Left lung (tissue), 10 donors: ENCODE results near the gene EPHA2. TPM values are rescaled to one million over a fixed set of nuclear protein-coding genes. Genes with fewer than 3 reads are reported as not detected.
A peak's percentile ranks its signal among the peaks of the same experiment; 100 is the strongest.

Experiments
- ATAC-seq: fragments of 200-7000 bp; cut with Tn5 transposase; one replicate; pipeline ENCODE4 v1.9.1; 2020; ENCODE audit warnings: moderate library complexity
- DNase-seq, 4 donors: peaks; one replicate each; pipeline ENCODE4 v3.0.0-alpha.2; 2013 to 2020
- H3K27ac ChIP-seq, 2 donors: fragments of 200-600 bp; sonication (generic) in 1 of 2; one replicate each; pipeline versions ENCODE4 v1.5.0 to v1.8.0; 2020 to 2021
- H3K27me3 ChIP-seq, 2 donors: fragments of 200-600 bp; sonication (generic) in 1 of 2; one replicate each; pipeline versions ENCODE4 v1.5.0 to v1.8.0; 2020 to 2021
- H3K36me3 ChIP-seq, 2 donors: fragments of 200-600 bp; sonication (generic) in 1 of 2; one replicate each; pipeline versions ENCODE4 v1.5.0 to v1.8.0; 2020 to 2021
- H3K4me1 ChIP-seq, 2 donors: fragments of 200-600 bp; one replicate each; pipeline ENCODE4 v1.8.0; 2021
- H3K4me3 ChIP-seq, 2 donors: fragments of 200-600 bp; sonication (generic) in 1 of 2; one replicate each; pipeline versions ENCODE4 v1.5.0 to v1.8.0; 2020 to 2021; ENCODE audit warnings: mild to moderate bottlenecking in 1 of 2
- H3K9me3 ChIP-seq, 2 donors: fragments of 200-600 bp; sonication (generic) in 1 of 2; one replicate each; pipeline versions ENCODE4 v1.5.0 to v1.8.0; 2020 to 2021
- intact Hi-C, 2 donors: fragments of 100-400 bp; cut with DNase I; formaldehyde crosslinking; loops; one replicate each; pipeline versions ENCODE4 v1.11.2 to v1.14.2; 2022
- polyA plus RNA-seq, 6 donors: library from polyadenylated mRNA; unstranded; fragments of 120-200 nt; gene quantifications; one replicate each; pipeline ENCODE4 v1.2.1, GENCODE V29; 2013; ENCODE audit not compliant: insufficient read length in 6 of 6
- total RNA-seq, 2 donors: library from RNA; stranded (reverse); fragmentation: NEBNext Ultra II Directional; extraction: Animal tissue kit (Norgen Biotek cat#: 25700); gene quantifications; one replicate each; pipeline ENCODE4 v1.2.1, GENCODE V29; 2021
- TF ChIP-seq, protein P1 (sequence below), 2 donors: fragments of 200-600 bp; sonication (generic) in 1 of 2; IDR thresholded peaks; one replicate each; pipeline versions ENCODE4 v1.5.0 to v1.8.0; 2021; ENCODE audit warnings: antibody characterized with exemption in 2 of 2
- donor health status: DM: no; HTN: yes; CAD: no.
- donor health status: DM: no; HTN: no; CAD: no.

The EPHA2 gene
- total and polyA plus RNA-seq, 8 donors = 12.6 to 62.6 (median 33.9) TPM

DNA sequence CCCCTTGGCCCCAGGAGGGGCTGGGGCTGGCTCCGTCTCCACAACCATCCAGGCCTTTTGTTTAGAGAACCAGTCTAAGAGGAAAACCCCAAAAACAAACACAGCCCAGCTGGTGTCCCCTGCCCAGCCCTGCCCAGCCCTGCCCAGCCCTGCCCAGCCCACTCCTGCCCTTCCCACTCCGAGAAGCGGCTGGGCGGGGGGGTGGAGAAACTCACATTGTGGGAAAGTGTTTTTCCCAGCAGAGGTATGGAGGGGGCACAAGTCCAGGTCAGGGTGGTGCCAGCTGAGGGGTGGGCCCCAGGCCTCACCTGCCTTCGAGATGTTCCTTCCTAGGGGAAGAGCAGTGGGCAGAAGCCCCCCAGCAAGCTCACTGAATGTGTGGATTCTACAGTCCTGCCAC, 72.4 kb downstream of the EPHA2 start:
- TF ChIP-seq, protein P1, sequence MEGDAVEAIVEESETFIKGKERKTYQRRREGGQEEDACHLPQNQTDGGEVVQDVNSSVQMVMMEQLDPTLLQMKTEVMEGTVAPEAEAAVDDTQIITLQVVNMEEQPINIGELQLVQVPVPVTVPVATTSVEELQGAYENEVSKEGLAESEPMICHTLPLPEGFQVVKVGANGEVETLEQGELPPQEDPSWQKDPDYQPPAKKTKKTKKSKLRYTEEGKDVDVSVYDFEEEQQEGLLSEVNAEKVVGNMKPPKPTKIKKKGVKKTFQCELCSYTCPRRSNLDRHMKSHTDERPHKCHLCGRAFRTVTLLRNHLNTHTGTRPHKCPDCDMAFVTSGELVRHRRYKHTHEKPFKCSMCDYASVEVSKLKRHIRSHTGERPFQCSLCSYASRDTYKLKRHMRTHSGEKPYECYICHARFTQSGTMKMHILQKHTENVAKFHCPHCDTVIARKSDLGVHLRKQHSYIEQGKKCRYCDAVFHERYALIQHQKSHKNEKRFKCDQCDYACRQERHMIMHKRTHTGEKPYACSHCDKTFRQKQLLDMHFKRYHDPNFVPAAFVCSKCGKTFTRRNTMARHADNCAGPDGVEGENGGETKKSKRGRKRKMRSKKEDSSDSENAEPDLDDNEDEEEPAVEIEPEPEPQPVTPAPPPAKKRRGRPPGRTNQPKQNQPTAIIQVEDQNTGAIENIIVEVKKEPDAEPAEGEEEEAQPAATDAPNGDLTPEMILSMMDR (IDR thresholded peaks at IDR 0.05) = no peak
- peak in 1 of 4 donors; percentile 68 for DNase-seq
- peaks cover 0 to 6% of the 10 kb centered on the region in 2 donors for H3K4me1 ChIP-seq
- no peaks in the 10 kb centered on the region for H3K36me3 ChIP-seq
- H3K9me3 ChIP-seq = no peaks in the 10 kb centered on the region
- H3K4me3 ChIP-seq = no peak overlapping the region
- no peaks in the 10 kb centered on the region for H3K27me3 ChIP-seq
- intact Hi-C loops = no loop called here
- no peak overlapping the region for H3K27ac ChIP-seq
- peak; percentile 37 for ATAC-seq

DNA sequence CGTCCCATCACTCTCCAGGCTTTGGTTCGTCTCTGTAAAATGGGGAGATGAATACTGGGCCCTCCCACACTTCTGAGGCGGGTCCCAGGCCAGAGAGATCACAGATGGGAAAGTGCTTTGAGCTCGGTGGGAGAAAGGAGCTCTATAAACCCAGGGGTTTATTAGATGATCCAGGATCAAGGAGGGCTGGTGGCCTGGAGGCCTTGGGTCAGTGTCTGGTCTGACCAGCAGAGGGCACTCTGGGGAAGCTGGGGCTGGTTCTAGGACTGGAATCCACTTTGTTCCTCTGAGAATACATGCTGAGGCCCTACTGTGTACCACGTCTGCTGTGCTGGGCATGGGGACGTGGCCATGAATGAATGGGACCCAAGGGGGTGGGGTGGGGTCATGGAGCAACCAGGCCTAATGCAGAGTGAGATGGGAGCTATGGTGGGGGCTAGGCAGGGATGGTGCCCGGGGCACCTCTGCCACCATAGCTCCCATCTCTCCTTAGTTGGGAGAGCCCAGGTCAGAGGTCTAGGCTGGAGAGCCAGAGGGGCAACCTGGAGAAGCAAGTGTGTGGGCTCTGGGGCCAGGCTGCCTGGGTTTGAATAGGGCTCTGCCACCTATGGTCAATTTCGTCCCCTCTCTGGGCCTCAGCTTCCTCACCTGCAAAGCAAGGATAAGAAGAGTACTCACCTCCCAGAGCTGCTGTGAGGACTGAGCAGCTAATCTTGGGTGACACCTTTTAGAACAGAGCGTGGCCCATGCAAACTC, 73.4 kb downstream of the EPHA2 start:
- no peak overlapping the region for H3K27ac ChIP-seq
- H3K9me3 ChIP-seq = no peaks in the 10 kb centered on the region
- no peaks in the 10 kb centered on the region for H3K27me3 ChIP-seq
- ATAC-seq = peak; percentile 83
- TF ChIP-seq, protein P1 (IDR thresholded peaks at IDR 0.05) = peak; percentile 83 to 88
- no peaks in the 10 kb centered on the region for H3K36me3 ChIP-seq
- no peak overlapping the region for H3K4me3 ChIP-seq
- peaks cover 0 to 6% of the 10 kb centered on the region in 2 donors for H3K4me1 ChIP-seq
- peak in 2 of 4 donors; percentile 72 to 85 for DNase-seq
- intact Hi-C loops = no loop called here

DNA sequence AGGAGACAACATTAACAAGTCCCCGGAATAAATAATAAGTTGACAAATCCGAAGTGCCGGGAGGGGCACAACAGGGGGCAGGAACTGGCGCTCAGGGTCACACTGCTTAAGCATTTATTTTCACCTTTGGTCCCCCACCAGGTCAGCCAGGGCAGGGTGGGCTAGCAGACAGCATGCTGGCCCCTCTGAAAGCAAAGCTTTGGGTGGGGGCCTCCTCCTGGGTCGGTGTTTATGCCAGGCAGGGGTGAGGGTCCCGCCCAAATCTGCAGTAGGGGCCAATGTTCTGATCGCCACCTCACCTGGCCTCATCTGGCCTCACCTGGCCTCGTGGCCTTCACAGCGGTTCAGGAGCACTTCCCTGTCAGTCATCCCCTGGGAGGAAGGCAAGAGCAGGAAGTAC, 74.2 kb downstream of the EPHA2 start:
- H3K4me1 ChIP-seq = peaks cover 0 to 6% of the 10 kb centered on the region in 2 donors
- DNase-seq (peak in 1 of 4 donors; percentile 50), ATAC-seq (no peak)
- intact Hi-C loops = no loop called here
- no peaks in the 10 kb centered on the region for H3K36me3 ChIP-seq
- TF ChIP-seq, protein P1 (IDR thresholded peaks at IDR 0.05) = no peak
- no peaks in the 10 kb centered on the region for H3K27me3 ChIP-seq
- H3K27ac ChIP-seq = no peak overlapping the region
- no peaks in the 10 kb centered on the region for H3K9me3 ChIP-seq
- H3K4me3 ChIP-seq = no peak overlapping the region

DNA sequence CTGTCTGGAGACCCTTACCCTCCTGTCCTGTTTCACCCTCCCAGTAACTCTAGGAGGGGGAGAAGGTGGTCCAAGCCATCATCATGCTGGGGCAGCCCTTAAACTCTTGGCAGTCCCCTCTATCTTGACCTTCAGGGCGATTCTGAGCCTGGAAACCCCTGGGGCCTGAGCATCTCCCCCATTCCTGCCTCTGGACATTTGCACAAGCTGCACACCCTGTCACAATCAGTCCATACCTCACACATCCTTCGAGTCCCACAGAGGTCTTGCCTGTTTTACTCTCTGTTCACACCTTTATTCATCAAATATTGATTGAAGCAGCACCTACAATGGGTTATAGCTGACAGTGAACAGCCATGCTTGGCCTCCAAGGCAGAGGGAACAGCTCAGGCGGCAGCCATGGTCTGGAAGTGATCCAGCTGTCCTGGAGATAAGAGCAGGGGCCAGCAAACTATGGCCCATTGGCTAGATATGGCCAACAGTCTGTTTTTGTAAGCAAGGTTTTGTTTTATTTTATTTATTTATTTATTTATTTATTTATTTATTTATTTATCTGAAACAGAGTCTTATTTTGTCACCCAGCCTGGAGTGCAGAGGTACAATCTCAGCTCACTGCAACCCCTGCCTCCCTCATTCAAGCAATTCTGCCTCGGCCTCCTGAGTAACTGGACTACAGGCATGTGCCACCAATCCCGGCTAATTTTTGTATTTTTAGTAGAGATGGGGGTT, 75.3 kb downstream of the EPHA2 start:
- H3K27ac ChIP-seq = no peak overlapping the region
- no peaks in the 10 kb centered on the region for H3K27me3 ChIP-seq
- H3K4me1 ChIP-seq = peaks cover 0 to 6% of the 10 kb centered on the region in 2 donors
- TF ChIP-seq, protein P1 (IDR thresholded peaks at IDR 0.05) = no peak
- ATAC-seq = no peak
- intact Hi-C loops = no loop called here
- peak in 1 of 4 donors; percentile 10 for DNase-seq
- no peak overlapping the region for H3K4me3 ChIP-seq
- no peaks in the 10 kb centered on the region for H3K9me3 ChIP-seq
- no peaks in the 10 kb centered on the region for H3K36me3 ChIP-seq
